HCT116 (cell line): ENCODE measurements around the gene FGD5. TPM values are rescaled to one million over a fixed set of nuclear protein-coding genes. Genes with fewer than 3 reads are reported as not detected.

Experiments used
- ATAC-seq: fragments of 200-7000 bp; cut with Tn5 transposase; 2 replicates; pipeline ENCODE4 v1.9.1; 2020; ENCODE audit warnings: mild to moderate bottlenecking, moderate library complexity
- BruUV-seq: library from RNA; stranded (reverse); fragments of 400-500 nt; replicated peaks from 2 replicates; lab custom pipeline; 2021; lab: Mats Ljungman, UMichigan
- CTCF ChIA-PET: fragments of 300-600 bp; sonication (Branson Sonifier 250); formaldehyde crosslinking; loops from one replicate; lab custom pipeline; 2021; ENCODE audit warnings: antibody characterized with exemption; lab: Charles Lee
- POLR2A ChIA-PET: fragments of 300-600, 350-600 bp; sonication (Branson Sonifier 250); formaldehyde crosslinking; loops from one replicate; lab custom pipeline; 2021; ENCODE audit warnings: antibody characterized with exemption; lab: Charles Lee
- RAD21 ChIA-PET, 2 experiments: fragments of 300-600 bp; sonication (Branson Sonifier 250); formaldehyde crosslinking; loops; one replicate each; lab custom pipeline; 2023; ENCODE audit warnings: low total read pairs in 2 of 2; ENCODE audit not compliant: uncharacterized antibody in 2 of 2, unreplicated experiment in 2 of 2, low non-redundant PET in 1 of 2; lab: Charles Lee
- DNase-seq: peaks from one replicate; pipeline ENCODE4 v3.0.0-alpha.2; 2010; ENCODE audit warnings: low read depth, low spot score
- H2AFZ ChIP-seq: fragments of 200-600 bp; shearing (Covaris generic), sonication (generic); 2 replicates; pipeline ENCODE4 v1.6.1; 2017; ENCODE audit warnings: low read depth, mixed run types, mixed read lengths, antibody characterized with exemption, low read length; ENCODE audit not compliant: poor library complexity, severe bottlenecking
- H3K27ac ChIP-seq: 2 replicates; pipeline ENCODE4 v1.5.1; 2012; ENCODE audit warnings: low read depth, low read length
- H3K27me3 ChIP-seq: fragments of 200-600 bp; sonication (generic); 2 replicates; pipeline ENCODE4 v1.6.1; 2016; ENCODE audit warnings: mixed run types, low read length, mixed read lengths; ENCODE audit not compliant: insufficient read depth
- H3K36me3 ChIP-seq, 2 experiments: fragments of 200-500 bp in 1 of 2; fragments of 200-600 bp in 1 of 2; sonication (Bioruptor generic) in 1 of 2; sonication (generic) in 1 of 2; 2 replicates each; pipeline versions ENCODE4 v1.5.1 to v1.6.1; 2014 to 2016; ENCODE audit warnings: low read length in 2 of 2, inconsistent platforms in 1 of 2, mixed read lengths in 1 of 2, mixed run types in 1 of 2; ENCODE audit not compliant: insufficient read depth in 2 of 2, control insufficient read depth in 1 of 2
- H3K4me1 ChIP-seq, 2 experiments: fragments of 200-600 bp in 1 of 2; sonication (generic) in 1 of 2; 2 replicates each; pipeline versions ENCODE4 v1.5.1 to v1.6.1; 2012 to 2017; ENCODE audit warnings: low read length in 2 of 2, inconsistent platforms in 1 of 2, mild to moderate bottlenecking in 1 of 2, mixed read lengths in 1 of 2, mixed run types in 1 of 2, moderate library complexity in 1 of 2; ENCODE audit not compliant: insufficient read depth in 2 of 2, control insufficient read depth in 1 of 2
- H3K4me2 ChIP-seq: fragments of 200-600 bp; sonication (generic); 2 replicates; pipeline ENCODE4 v1.6.1; 2017; ENCODE audit warnings: mixed run types, low read length, mixed read lengths
- H3K4me3 ChIP-seq, 2 experiments: fragments of 200-600 bp in 1 of 2; sonication (generic) in 1 of 2; replicated peaks in 1 of 2; 2 replicates each; pipeline ENCODE4 v1.5.1; 2011 to 2016; ENCODE audit warnings: low read length in 2 of 2, control low read depth in 1 of 2, low read depth in 1 of 2, mild to moderate bottlenecking in 1 of 2, mixed read lengths in 1 of 2, mixed run types in 1 of 2
- H3K79me2 ChIP-seq: fragments of 200-600 bp; sonication (generic); 2 replicates; pipeline ENCODE4 v1.6.1; 2017; ENCODE audit warnings: mild to moderate bottlenecking, mixed run types, low read length, moderate library complexity, mixed read lengths; ENCODE audit not compliant: insufficient read depth
- H3K9ac ChIP-seq: fragments of 200-600 bp; sonication (generic); 2 replicates; pipeline ENCODE4 v1.6.1; 2016; ENCODE audit warnings: low read length, mixed read lengths
- H3K9me2 ChIP-seq: fragments of 200-600 bp; sonication (generic), shearing (Covaris generic); 2 replicates; pipeline ENCODE4 v1.6.1; 2017; ENCODE audit warnings: mixed run types, mild to moderate bottlenecking, moderate library complexity; ENCODE audit not compliant: insufficient read depth
- H3K9me3 ChIP-seq, 2 experiments: fragments of 200-500 bp in 1 of 2; fragments of 200-600 bp in 1 of 2; sonication (Bioruptor generic) in 1 of 2; sonication (generic) in 1 of 2; 2 replicates each; pipeline ENCODE4 v1.6.1; 2014 to 2017; ENCODE audit warnings: low read length in 2 of 2, mixed read lengths in 2 of 2, inconsistent platforms in 1 of 2, low read depth in 1 of 2, mild to moderate bottlenecking in 1 of 2, mixed run types in 1 of 2, moderate library complexity in 1 of 2; ENCODE audit not compliant: control insufficient read depth in 1 of 2, insufficient read depth in 1 of 2
- H4K20me1 ChIP-seq: fragments of 200-600 bp; sonication (generic), shearing (Covaris generic); 2 replicates; pipeline ENCODE4 v1.6.1; 2017; ENCODE audit warnings: mixed run types, mild to moderate bottlenecking, moderate library complexity; ENCODE audit not compliant: insufficient read depth
- ATF3 ChIP-seq: IDR thresholded peaks from 2 replicates; pipeline ENCODE4 v1.6.1; 2012
- CBX3 ChIP-seq: IDR thresholded peaks from 2 replicates; pipeline ENCODE4 v1.6.1; 2012; ENCODE audit warnings: low read depth
- EGR1 ChIP-seq: IDR thresholded peaks from 2 replicates; pipeline ENCODE4 v1.6.1; 2012; ENCODE audit warnings: low read depth
- FOSL1 ChIP-seq: IDR thresholded peaks from 2 replicates; pipeline ENCODE4 v1.6.1; 2012; ENCODE audit warnings: low read depth
- JUND ChIP-seq: IDR thresholded peaks from 2 replicates; pipeline ENCODE4 v1.6.1; 2012
- MAX ChIP-seq: IDR thresholded peaks from 2 replicates; pipeline ENCODE4 v1.6.1; 2012
- SIN3A ChIP-seq: IDR thresholded peaks from 2 replicates; pipeline ENCODE4 v1.6.1; 2012; ENCODE audit warnings: low read depth
- SP1 ChIP-seq: IDR thresholded peaks from 2 replicates; pipeline ENCODE4 v1.6.1; 2012; ENCODE audit warnings: low read depth
- SRF ChIP-seq: IDR thresholded peaks from 2 replicates; pipeline ENCODE4 v1.6.1; 2012; ENCODE audit warnings: low read depth
- TCF7L2 ChIP-seq: IDR thresholded peaks from 2 replicates; pipeline ENCODE4 v1.7.0; 2011; ENCODE audit warnings: borderline replicate concordance, inconsistent platforms; ENCODE audit not compliant: insufficient read depth, insufficient read length; ENCODE audit errors: extremely low read depth
- ZNF274 ChIP-seq: fragments of 200-500 bp; sonication (Bioruptor generic); IDR thresholded peaks from 2 replicates; pipeline ENCODE4 v1.6.1; 2014; ENCODE audit warnings: mild to moderate bottlenecking, low read depth, low read length, inconsistent platforms
- intact Hi-C: fragments of 100-400 bp; cut with micrococcal nuclease; formaldehyde crosslinking; loops from 2 replicates; pipeline ENCODE4 v1.10.0; 2022
- total RNA-seq: library from RNA; stranded (reverse); gene quantifications from one replicate; pipeline ENCODE4 v1.2.1, GENCODE V29; 2021; ENCODE audit not compliant: unreplicated experiment
- TF ChIP-seq, protein P1 (sequence below): IDR thresholded peaks from 2 replicates; pipeline ENCODE4 v1.6.1; 2011; ENCODE audit warnings: mild to moderate bottlenecking, low read length, moderate library complexity; ENCODE audit not compliant: insufficient replicate concordance; ENCODE audit errors: extremely low read depth

Gene FGD5
- total RNA-seq, 1 experiment from 2014 or later: 0.22 TPM

- TF ChIP-seq SP1: no peak
- TF ChIP-seq, protein P1, sequence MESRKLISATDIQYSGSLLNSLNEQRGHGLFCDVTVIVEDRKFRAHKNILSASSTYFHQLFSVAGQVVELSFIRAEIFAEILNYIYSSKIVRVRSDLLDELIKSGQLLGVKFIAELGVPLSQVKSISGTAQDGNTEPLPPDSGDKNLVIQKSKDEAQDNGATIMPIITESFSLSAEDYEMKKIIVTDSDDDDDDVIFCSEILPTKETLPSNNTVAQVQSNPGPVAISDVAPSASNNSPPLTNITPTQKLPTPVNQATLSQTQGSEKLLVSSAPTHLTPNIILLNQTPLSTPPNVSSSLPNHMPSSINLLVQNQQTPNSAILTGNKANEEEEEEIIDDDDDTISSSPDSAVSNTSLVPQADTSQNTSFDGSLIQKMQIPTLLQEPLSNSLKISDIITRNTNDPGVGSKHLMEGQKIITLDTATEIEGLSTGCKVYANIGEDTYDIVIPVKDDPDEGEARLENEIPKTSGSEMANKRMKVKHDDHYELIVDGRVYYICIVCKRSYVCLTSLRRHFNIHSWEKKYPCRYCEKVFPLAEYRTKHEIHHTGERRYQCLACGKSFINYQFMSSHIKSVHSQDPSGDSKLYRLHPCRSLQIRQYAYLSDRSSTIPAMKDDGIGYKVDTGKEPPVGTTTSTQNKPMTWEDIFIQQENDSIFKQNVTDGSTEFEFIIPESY: no peak
- TF ChIP-seq SIN3A: no peak
- no peak for TF ChIP-seq JUND
- no peak for TF ChIP-seq ATF3
- TF ChIP-seq SRF: no peak
- TF ChIP-seq ZNF274: no peak
- no peak for TF ChIP-seq CBX3
- no peak for TF ChIP-seq MAX
- TF ChIP-seq TCF7L2: no peak
- no peak for TF ChIP-seq EGR1
- TF ChIP-seq FOSL1: no peak
- H4K20me1 ChIP-seq: peaks cover 4% of the 10 kb centered on the region; the same call in 1 of the 2 replicates
- no peak overlapping the region for H2AFZ ChIP-seq
- no peaks in the 10 kb centered on the region for H3K27me3 ChIP-seq
- BruUV-seq: no TSS peak
- RAD21 ChIA-PET: no interaction called here
- H3K27ac ChIP-seq: no peak overlapping the region
- no peaks in the 10 kb centered on the region for H3K9me3 ChIP-seq
- H3K4me1 ChIP-seq: no peaks in the 10 kb centered on the region
- H3K4me2 ChIP-seq: no peak overlapping the region
- no peak overlapping the region for H3K4me3 ChIP-seq
- POLR2A ChIA-PET: no interaction called here
- CTCF ChIA-PET: no interaction called here
- intact Hi-C loops: no loop called here
- H3K9me2 ChIP-seq: no peaks in the 10 kb centered on the region
- peaks cover 0 to 3% of the 10 kb centered on the region in 2 experiments; a peak in 1 of 4 replicates for H3K36me3 ChIP-seq
- no peak overlapping the region for H3K9ac ChIP-seq
- H3K79me2 ChIP-seq: peaks cover 88% of the 10 kb centered on the region
- no peak for DNase-seq
- ATAC-seq: no peak
Measured at GRCh38 chr3:14959359-14959943, 140.7 kb downstream of the FGD5 start.
